Loucy (cell line): ENCODE measurements around the gene SNAPC4.

Experiments
- H2AFZ ChIP-seq: fragments of 200-600 bp; sonication (generic); 2 replicates; pipeline ENCODE4 v1.6.0; 2016; ENCODE audit warnings: antibody characterized with exemption, mild to moderate bottlenecking, low read length, moderate library complexity
- H3F3A ChIP-seq: fragments of 200-600 bp; 2 replicates; pipeline ENCODE4 v1.6.0; 2016; ENCODE audit warnings: antibody characterized with exemption, low read depth, mild to moderate bottlenecking
- H3K27me3 ChIP-seq: fragments of 200-600 bp; sonication (generic); 2 replicates; pipeline ENCODE4 v1.6.1; 2014; ENCODE audit warnings: low read length, mild to moderate bottlenecking; ENCODE audit not compliant: insufficient read depth, poor library complexity, severe bottlenecking
- H3K36me3 ChIP-seq: fragments of 200-600 bp; sonication (generic); 2 replicates; pipeline ENCODE4 v1.6.1; 2016; ENCODE audit warnings: low read length; ENCODE audit not compliant: insufficient read depth
- H3K4me1 ChIP-seq: fragments of 200-600 bp; sonication (generic); 2 replicates; pipeline ENCODE4 v1.5.1; 2014; ENCODE audit warnings: low read length, mild to moderate bottlenecking; ENCODE audit not compliant: insufficient read depth, poor library complexity, severe bottlenecking
- H3K4me2 ChIP-seq: fragments of 200-600 bp; sonication (generic); 2 replicates; pipeline ENCODE4 v1.6.0; 2014; ENCODE audit warnings: antibody characterized with exemption, low read length, low read depth, mild to moderate bottlenecking; ENCODE audit not compliant: poor library complexity, severe bottlenecking
- H3K4me3 ChIP-seq: fragments of 200-600 bp; sonication (generic); 2 replicates; pipeline ENCODE4 v1.5.1; 2014; ENCODE audit warnings: low read length, mild to moderate bottlenecking, mixed read lengths; ENCODE audit not compliant: poor library complexity, severe bottlenecking
- H3K79me2 ChIP-seq: fragments of 200-600 bp; sonication (generic); 2 replicates; pipeline ENCODE4 v1.6.1; 2014; ENCODE audit warnings: low read length; ENCODE audit not compliant: insufficient read depth
- H3K9ac ChIP-seq: fragments of 200-600 bp; sonication (generic); 2 replicates; pipeline ENCODE4 v1.6.0; 2014; ENCODE audit warnings: mild to moderate bottlenecking, low read depth, low read length, moderate library complexity; ENCODE audit not compliant: poor library complexity, severe bottlenecking
- H3K9me2 ChIP-seq: fragments of 200-600 bp; sonication (generic); replicated peaks from 2 replicates; pipeline ENCODE4 v1.6.1; 2016; ENCODE audit warnings: low read depth, low read length, mixed read lengths
- H3K9me3 ChIP-seq: fragments of 200-600 bp; sonication (generic); 2 replicates; pipeline ENCODE4 v1.6.1; 2014; ENCODE audit warnings: mild to moderate bottlenecking, antibody characterized with exemption, low read length, low read depth; ENCODE audit not compliant: insufficient read depth
- H4K20me1 ChIP-seq: fragments of 200-600 bp; sonication (generic); 2 replicates; pipeline ENCODE4 v1.6.0; 2014; ENCODE audit warnings: antibody characterized with exemption, low read length, mild to moderate bottlenecking; ENCODE audit not compliant: insufficient read depth, poor library complexity, severe bottlenecking
- CTCF ChIP-seq: fragments of 200-600 bp; sonication (generic); conservative IDR thresholded peaks from 2 replicates; pipeline ENCODE4 v1.5.1; 2014; ENCODE audit warnings: mild to moderate bottlenecking, antibody characterized with exemption, low read length
- EZH2phosphoT487 ChIP-seq: fragments of 200-600 bp; IDR thresholded peaks from 2 replicates; pipeline ENCODE4 v1.6.1; 2018; ENCODE audit warnings: antibody characterized with exemption, mild to moderate bottlenecking, moderate library complexity, borderline replicate concordance

The SNAPC4 gene

GRCh38 chr9:136437839-136438547 is 38.0 kb upstream of the SNAPC4 start:
- Histone ChIP-seq H3K79me2 (peaks cover 51% of the 10 kb centered on the region), H3K9me2 (no peaks in the 10 kb centered on the region), H3K36me3 (peaks cover 23% of the 10 kb centered on the region; the same call in 1 of the 2 replicates), H3K4me3 (peak overlapping the region; percentile 93), H3F3A (no peaks in the 10 kb centered on the region), H4K20me1 (peaks cover 42% of the 10 kb centered on the region), H3K4me1 (peaks cover 22% of the 10 kb centered on the region), H3K4me2 (peak overlapping the region; percentile 98), H3K27me3 (no peaks in the 10 kb centered on the region), H2AFZ (no peak overlapping the region), H3K9ac (peak overlapping the region; percentile 87), H3K9me3 (no peaks in the 10 kb centered on the region)
- TF ChIP-seq EZH2phosphoT487 (no peak), CTCF (no peak)

GRCh38 chr9:136437430-136437829 is 37.5 kb upstream of the SNAPC4 start:
- Histone ChIP-seq H3F3A (no peaks in the 10 kb centered on the region), H2AFZ (no peak overlapping the region), H4K20me1 (peaks cover 42% of the 10 kb centered on the region), H3K9me2 (no peaks in the 10 kb centered on the region), H3K27me3 (no peaks in the 10 kb centered on the region), H3K4me3 (peak overlapping the region; percentile 93), H3K9me3 (no peaks in the 10 kb centered on the region), H3K4me2 (peak overlapping the region; percentile 98), H3K36me3 (peaks cover 18% of the 10 kb centered on the region; the same call in 1 of the 2 replicates), H3K9ac (peak overlapping the region; percentile 87), H3K79me2 (peaks cover 51% of the 10 kb centered on the region), H3K4me1 (peaks cover 22% of the 10 kb centered on the region)
- TF ChIP-seq CTCF (no peak), EZH2phosphoT487 (no peak)

- Histone ChIP-seq H3K9me3 (no peaks in the 10 kb centered on the region), H3K36me3 (peaks cover 8% of the 10 kb centered on the region; the same call in 1 of the 2 replicates), H3K9me2 (no peaks in the 10 kb centered on the region), H3K9ac (peak overlapping the region; percentile 87), H3K27me3 (no peaks in the 10 kb centered on the region), H3K4me1 (peaks cover 22% of the 10 kb centered on the region), H2AFZ (no peak overlapping the region), H3K79me2 (peaks cover 51% of the 10 kb centered on the region), H4K20me1 (peaks cover 39% of the 10 kb centered on the region), H3F3A (no peaks in the 10 kb centered on the region), H3K4me2 (peak overlapping the region; percentile 98), H3K4me3 (peak overlapping the region; percentile 93)
- TF ChIP-seq EZH2phosphoT487, result no peak
- no peak for TF ChIP-seq CTCF
Observed at GRCh38 chr9:136436055-136436634, 36.2 kb upstream of the SNAPC4 start.
